Left ventricle myocardium inferior (tissue), 1 donor: ENCODE results near the gene ESAM. TPM values are rescaled to one million over a fixed set of nuclear protein-coding genes. Genes with fewer than 3 reads are reported as not detected.

ENCODE experiments used
- DNase-seq: peaks from one replicate; pipeline ENCODE4 v3.0.0-alpha.2; 2020
- H3K27ac ChIP-seq: fragments of 200-600 bp; replicated peaks from 2 replicates; pipeline ENCODE4 v1.8.0; 2021
- H3K27me3 ChIP-seq: fragments of 200-600 bp; 2 replicates; pipeline ENCODE4 v1.8.0; 2021; ENCODE audit warnings: low read depth
- H3K36me3 ChIP-seq: fragments of 200-600 bp; 2 replicates; pipeline ENCODE4 v1.8.0; 2021
- H3K4me1 ChIP-seq: fragments of 200-600 bp; 2 replicates; pipeline ENCODE4 v1.8.0; 2021
- H3K4me3 ChIP-seq: fragments of 200-600 bp; 2 replicates; pipeline ENCODE4 v1.8.0; 2021; ENCODE audit warnings: mild to moderate bottlenecking, moderate library complexity
- H3K9me3 ChIP-seq: fragments of 200-600 bp; replicated peaks from 2 replicates; pipeline ENCODE4 v1.8.0; 2021
- CTCF ChIP-seq: fragments of 200-600 bp; IDR thresholded peaks from 2 replicates; pipeline ENCODE4 v1.8.0; 2021; ENCODE audit warnings: antibody characterized with exemption, mild to moderate bottlenecking, borderline replicate concordance
- intact Hi-C: fragments of 100-400 bp; cut with micrococcal nuclease; formaldehyde crosslinking; loops from one replicate; pipeline ENCODE4 v1.11.0; 2022
- total RNA-seq: library from RNA; stranded (reverse); fragmentation: NEBNext Ultra II Directional; extraction: Animal tissue kit (Norgen Biotek cat#: 25700); gene quantifications from one replicate; pipeline ENCODE4 v1.2.1, GENCODE V29; 2021
- donor health status: DM: no; HTN: yes; CAD: no; lungs with severe emphysema.

The ESAM gene
- total RNA-seq, 1 donor from 2014 or later: 40.0 TPM

- peak; percentile 93 for DNase-seq
- no peak for TF ChIP-seq CTCF
- Histone ChIP-seq H3K27ac (peak within 1 kb of the TSS; percentile 44), H3K4me1 (peaks cover 22% of the 10 kb centered on the region), H3K36me3 (no peaks in the 10 kb centered on the region), H3K27me3 (peaks cover 73% of the 10 kb centered on the region), H3K9me3 (no peaks in the 10 kb centered on the region), H3K4me3 (peak within 1 kb of the TSS; percentile 76)
- intact Hi-C loops: no loop called here
These were observed 22.4 kb downstream of the ESAM start, which contains the start of gene NRGN for GRCh38 chr11:124739479-124740276. NRGN (plus strand) TSS chr11:124739942; CDS start chr11:124740085, 143 bp downstream.

GRCh38 chr11:124738713-124739478, 23.2 kb downstream of the ESAM start:
- DNase-seq: no peak
- H3K27ac ChIP-seq: peak overlapping the region; percentile 44
- peaks cover 22% of the 10 kb centered on the region for H3K4me1 ChIP-seq
- no peaks in the 10 kb centered on the region for H3K36me3 ChIP-seq
- no peaks in the 10 kb centered on the region for H3K9me3 ChIP-seq
- peaks cover 65% of the 10 kb centered on the region for H3K27me3 ChIP-seq
- H3K4me3 ChIP-seq: peak overlapping the region; percentile 76
- intact Hi-C loops: no loop called here
- TF ChIP-seq CTCF: no peak

GRCh38 chr11:124737638-124738305, 24.3 kb downstream of the ESAM start:
- no peak for DNase-seq
- peaks cover 54% of the 10 kb centered on the region for H3K27me3 ChIP-seq
- H3K27ac ChIP-seq: no peak overlapping the region
- peaks cover 22% of the 10 kb centered on the region for H3K4me1 ChIP-seq
- H3K4me3 ChIP-seq: no peak overlapping the region
- intact Hi-C loops: no loop called here
- H3K36me3 ChIP-seq: no peaks in the 10 kb centered on the region
- no peaks in the 10 kb centered on the region for H3K9me3 ChIP-seq
- TF ChIP-seq CTCF: no peak

GRCh38 chr11:124736736-124737135, 25.4 kb downstream of the ESAM start:
- Histone ChIP-seq H3K36me3 (no peaks in the 10 kb centered on the region), H3K27me3 (peaks cover 44% of the 10 kb centered on the region)
- no peak for DNase-seq

More at GRCh38 chr11:124736736-124737135, 25.4 kb downstream of the ESAM start:
- intact Hi-C loops: no loop called here
- Histone ChIP-seq H3K27ac (no peak overlapping the region), H3K4me3 (no peak overlapping the region), H3K9me3 (no peaks in the 10 kb centered on the region), H3K4me1 (peaks cover 22% of the 10 kb centered on the region)
- TF ChIP-seq CTCF: no peak
